NB4 (cell line): Measurements from ENCODE around the gene SYNM.

Experiments used
- DNase-seq: peaks from one replicate; pipeline ENCODE4 v3.0.0; 2010; ENCODE audit warnings: low read depth
- H3K4me3 ChIP-seq: one replicate; pipeline ENCODE4 v1.5.1; 2011; ENCODE audit warnings: mild to moderate bottlenecking, low read depth, low read length, moderate library complexity
- MAX ChIP-seq: IDR thresholded peaks from 2 replicates; pipeline ENCODE4 v1.6.1; 2011; ENCODE audit warnings: low read depth, low read length
- MYC ChIP-seq: IDR thresholded peaks from 2 replicates; pipeline ENCODE4 v1.6.1; 2011; ENCODE audit warnings: low read depth, low read length
- POLR2A ChIP-seq: IDR thresholded peaks from 2 replicates; pipeline ENCODE4 v1.6.1; 2011; ENCODE audit warnings: mild to moderate bottlenecking; ENCODE audit not compliant: insufficient read length; ENCODE audit errors: extremely low read depth
- TF ChIP-seq, protein P1 (sequence below): IDR thresholded peaks from one replicate; pipeline ENCODE4 v1.5.1; 2012; ENCODE audit warnings: low read depth, low read length

The SYNM gene

GRCh38 chr15:99098426-99098825 is 6.5 kb upstream of the SYNM start:
- H3K4me3 ChIP-seq, result no peak overlapping the region
- TF ChIP-seq, protein P1, sequence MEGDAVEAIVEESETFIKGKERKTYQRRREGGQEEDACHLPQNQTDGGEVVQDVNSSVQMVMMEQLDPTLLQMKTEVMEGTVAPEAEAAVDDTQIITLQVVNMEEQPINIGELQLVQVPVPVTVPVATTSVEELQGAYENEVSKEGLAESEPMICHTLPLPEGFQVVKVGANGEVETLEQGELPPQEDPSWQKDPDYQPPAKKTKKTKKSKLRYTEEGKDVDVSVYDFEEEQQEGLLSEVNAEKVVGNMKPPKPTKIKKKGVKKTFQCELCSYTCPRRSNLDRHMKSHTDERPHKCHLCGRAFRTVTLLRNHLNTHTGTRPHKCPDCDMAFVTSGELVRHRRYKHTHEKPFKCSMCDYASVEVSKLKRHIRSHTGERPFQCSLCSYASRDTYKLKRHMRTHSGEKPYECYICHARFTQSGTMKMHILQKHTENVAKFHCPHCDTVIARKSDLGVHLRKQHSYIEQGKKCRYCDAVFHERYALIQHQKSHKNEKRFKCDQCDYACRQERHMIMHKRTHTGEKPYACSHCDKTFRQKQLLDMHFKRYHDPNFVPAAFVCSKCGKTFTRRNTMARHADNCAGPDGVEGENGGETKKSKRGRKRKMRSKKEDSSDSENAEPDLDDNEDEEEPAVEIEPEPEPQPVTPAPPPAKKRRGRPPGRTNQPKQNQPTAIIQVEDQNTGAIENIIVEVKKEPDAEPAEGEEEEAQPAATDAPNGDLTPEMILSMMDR, result no peak
- TF ChIP-seq POLR2A, result no peak
- no peak for TF ChIP-seq MYC
- TF ChIP-seq MAX, result no peak
- no peak for DNase-seq

DNA sequence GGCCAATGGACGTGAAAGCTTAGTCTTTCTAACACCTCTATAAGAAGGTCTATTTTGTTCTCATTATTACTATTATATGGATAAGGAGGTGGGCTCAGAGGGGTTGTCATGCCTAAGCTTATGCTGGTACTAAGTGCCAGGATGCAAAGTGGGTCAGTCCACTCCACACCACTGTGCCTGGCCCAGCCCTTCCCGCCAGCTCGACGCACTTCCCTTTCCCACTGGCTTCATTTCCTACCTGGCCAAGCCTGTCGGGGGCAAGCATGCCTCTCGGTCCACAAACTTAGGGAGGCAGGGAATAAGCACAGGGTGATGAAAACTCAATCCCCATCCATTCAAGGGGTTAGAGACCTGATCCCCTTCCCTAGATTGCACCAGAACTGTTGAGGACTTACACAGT is 5.9 kb upstream of the SYNM start:
- no peak for TF ChIP-seq POLR2A
- no peak for TF ChIP-seq MAX
- TF ChIP-seq, protein P1, result no peak
- no peak for TF ChIP-seq MYC
- no peak overlapping the region for H3K4me3 ChIP-seq
- DNase-seq, result no peak

DNA sequence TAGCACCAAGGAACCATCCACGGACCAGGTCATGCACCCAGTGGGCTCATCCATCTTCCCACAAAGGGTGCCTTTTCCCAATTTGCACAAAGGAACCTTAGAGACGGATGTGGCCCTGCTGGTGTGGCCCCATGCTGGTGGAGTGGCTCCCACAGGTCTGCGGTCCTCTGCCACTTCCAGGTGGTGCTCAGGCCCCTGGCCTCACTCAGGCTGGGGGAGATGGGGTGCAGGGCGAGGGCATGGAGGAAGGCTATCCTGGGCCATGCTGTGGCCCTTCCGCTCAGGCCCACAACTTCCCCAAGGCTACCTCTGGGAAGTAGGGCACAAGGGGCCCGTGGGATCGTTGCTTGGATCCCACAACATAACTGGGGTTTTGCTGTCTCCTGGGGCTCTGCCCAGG is 5.2 kb upstream of the SYNM start:
- no peak for TF ChIP-seq MAX
- TF ChIP-seq POLR2A, result no peak
- no peak for TF ChIP-seq MYC
- TF ChIP-seq, protein P1, result no peak
- no peak overlapping the region for H3K4me3 ChIP-seq
- no peak for DNase-seq

- peak; percentile 75 for DNase-seq
- no peak overlapping the region for H3K4me3 ChIP-seq
- TF ChIP-seq MAX, result no peak
- TF ChIP-seq, protein P1, result peak; percentile 79
These were observed 4.4 kb upstream of the SYNM start for GRCh38 chr15:99100245-99101173.

- H3K4me3 ChIP-seq, result no peak overlapping the region
- no peak for TF ChIP-seq MYC
- no peak for TF ChIP-seq POLR2A
- TF ChIP-seq, protein P1, result no peak
- TF ChIP-seq MAX, result no peak
- DNase-seq, result no peak
These were observed 3.4 kb upstream of the SYNM start for GRCh38 chr15:99101501-99101900.
